ENCODE data around the gene IFI27L2.

DNA sequence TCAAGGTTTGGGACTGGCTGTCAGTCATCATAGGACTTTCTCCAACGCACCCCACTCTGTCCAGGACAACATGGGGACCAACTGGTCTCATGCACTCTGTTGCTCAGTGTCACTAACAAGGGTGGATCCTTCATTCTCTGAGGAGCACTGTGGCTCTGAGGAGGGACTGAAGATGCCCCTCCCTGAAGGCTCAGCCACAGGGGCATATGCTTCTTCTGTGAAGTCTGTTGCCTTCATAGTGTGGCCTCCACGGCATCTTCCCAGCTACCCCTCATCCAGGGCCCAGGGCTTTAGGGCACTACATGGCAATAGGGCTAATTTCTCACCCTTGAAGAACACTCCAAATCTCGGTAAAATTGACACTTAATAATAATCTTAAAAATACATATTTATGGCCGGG lies 14.3 kb upstream of the IFI27L2 start:
- TF ChIP-seq POLR2A (IDR thresholded peaks at IDR 0.05): no peak
- TF ChIP-seq, protein P1, sequence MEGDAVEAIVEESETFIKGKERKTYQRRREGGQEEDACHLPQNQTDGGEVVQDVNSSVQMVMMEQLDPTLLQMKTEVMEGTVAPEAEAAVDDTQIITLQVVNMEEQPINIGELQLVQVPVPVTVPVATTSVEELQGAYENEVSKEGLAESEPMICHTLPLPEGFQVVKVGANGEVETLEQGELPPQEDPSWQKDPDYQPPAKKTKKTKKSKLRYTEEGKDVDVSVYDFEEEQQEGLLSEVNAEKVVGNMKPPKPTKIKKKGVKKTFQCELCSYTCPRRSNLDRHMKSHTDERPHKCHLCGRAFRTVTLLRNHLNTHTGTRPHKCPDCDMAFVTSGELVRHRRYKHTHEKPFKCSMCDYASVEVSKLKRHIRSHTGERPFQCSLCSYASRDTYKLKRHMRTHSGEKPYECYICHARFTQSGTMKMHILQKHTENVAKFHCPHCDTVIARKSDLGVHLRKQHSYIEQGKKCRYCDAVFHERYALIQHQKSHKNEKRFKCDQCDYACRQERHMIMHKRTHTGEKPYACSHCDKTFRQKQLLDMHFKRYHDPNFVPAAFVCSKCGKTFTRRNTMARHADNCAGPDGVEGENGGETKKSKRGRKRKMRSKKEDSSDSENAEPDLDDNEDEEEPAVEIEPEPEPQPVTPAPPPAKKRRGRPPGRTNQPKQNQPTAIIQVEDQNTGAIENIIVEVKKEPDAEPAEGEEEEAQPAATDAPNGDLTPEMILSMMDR (IDR thresholded peaks at IDR 0.05): no peak
- no peak for TF ChIP-seq POLR2AphosphoS5 (IDR thresholded peaks at IDR 0.05)

Data from stomach (tissue), 4 donors.